ENCODE results near the gene EFCC1.

GRCh38 chr3:129000742-129001100 is 383 bp upstream of the EFCC1 start:
- TF ChIP-seq CTCF (CRISPR knock-in tag; IDR thresholded peaks at IDR 0.05) = no peak
- no peak for TF ChIP-seq ZNF18 (CRISPR knock-in tag; IDR thresholded peaks at IDR 0.05; ENCODE audit: insufficient replicate concordance)
- no peak for TF ChIP-seq ZNF639 (CRISPR knock-in tag; conservative IDR thresholded peaks at IDR 0.05)

Data from HepG2 (cell line).